ENCODE measurements around the gene LNX2. TPM values are rescaled to one million over a fixed set of nuclear protein-coding genes. Genes with fewer than 3 reads are reported as not detected.

LNX2 gene
- total and polyA plus RNA-seq, 5 donors, result 4.5 to 15.3 (median 10.4) TPM

DNA sequence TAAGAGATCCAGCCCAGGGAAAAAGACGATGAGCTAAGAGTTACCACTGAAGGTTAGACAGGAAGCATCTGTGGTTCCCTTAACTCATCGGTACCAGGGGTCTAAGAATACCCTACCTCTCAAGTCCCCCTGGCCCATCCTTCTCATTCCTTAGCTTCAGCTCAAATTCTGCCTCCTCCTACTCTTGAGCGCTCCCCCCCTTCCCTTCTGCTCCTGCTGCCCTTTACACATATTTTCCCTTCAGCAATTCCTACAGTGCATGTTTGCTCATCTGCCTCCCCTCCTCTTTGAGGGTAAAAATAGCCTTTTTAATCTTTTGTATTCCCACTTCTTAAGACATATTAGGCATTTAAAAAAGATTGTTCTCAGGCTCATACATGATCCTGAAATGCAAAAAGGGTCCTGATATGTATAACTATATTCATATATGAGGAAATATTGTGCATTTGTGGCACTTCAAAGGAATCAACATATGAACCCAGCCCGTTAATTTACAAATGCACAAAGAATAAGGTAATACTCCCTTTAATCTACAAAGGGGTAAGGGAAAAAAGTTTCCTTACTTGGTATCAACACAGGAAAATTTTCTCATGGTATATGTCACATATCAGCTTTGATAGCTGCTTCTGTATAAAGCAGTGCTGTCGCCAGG is 33.1 kb downstream of the LNX2 start:
- Histone ChIP-seq H3K27ac (ENCODE audit: low read length) (no peak overlapping the region), H3K4me3 (ENCODE audit: low read length) (no peak overlapping the region), H3K27me3 (ENCODE audit: control insufficient read depth, insufficient read depth) (no peaks in the 10 kb centered on the region), H3K4me1 (ENCODE audit: control insufficient read depth, insufficient read depth, low read length) (peaks cover 8% of the 10 kb centered on the region), H3K9me3 (ENCODE audit: control insufficient read depth, low read length) (no peaks in the 10 kb centered on the region)
- DNase-seq (no peak), ATAC-seq (peak; percentile 51 to 52)
- WGBS, result 55% methylated on average over 5 of the region's 5 CpGs
- intact Hi-C loops (cut with DNase I), result no loop called here

DNA sequence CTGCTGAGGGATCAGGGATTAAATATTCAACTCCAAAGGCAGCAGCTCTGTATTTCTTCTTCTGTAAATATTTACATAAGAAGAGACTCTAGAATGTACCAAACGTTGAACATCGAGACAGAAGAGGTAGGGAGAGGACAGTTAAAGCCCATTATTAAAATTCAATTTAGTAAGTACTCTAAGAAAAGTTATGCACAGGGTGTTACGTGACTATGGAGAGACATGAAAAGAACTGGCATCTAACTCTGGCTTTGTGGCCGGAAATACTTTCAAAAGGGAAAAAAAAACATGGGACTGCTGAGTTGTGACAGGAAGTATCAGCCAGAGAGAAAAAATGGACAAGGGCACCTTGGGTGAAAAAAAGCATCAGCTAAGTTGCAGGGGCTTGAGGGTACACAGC is 36.7 kb downstream of the LNX2 start:
- H3K4me1 ChIP-seq (ENCODE audit: control insufficient read depth, insufficient read depth, low read length), result peaks cover 8% of the 10 kb centered on the region
- ATAC-seq (peak in 1 of 2 donors; percentile 65), DNase-seq (no peak)
- H3K27me3 ChIP-seq (ENCODE audit: control insufficient read depth, insufficient read depth), result no peaks in the 10 kb centered on the region
- 24% methylated on average over 4 of the region's 4 CpGs for WGBS
- no peak overlapping the region for H3K27ac ChIP-seq (ENCODE audit: low read length)
- intact Hi-C loops (cut with DNase I), result no loop called here
- H3K4me3 ChIP-seq (ENCODE audit: low read length), result no peak overlapping the region
- no peaks in the 10 kb centered on the region for H3K9me3 ChIP-seq (ENCODE audit: control insufficient read depth, low read length)

DNA sequence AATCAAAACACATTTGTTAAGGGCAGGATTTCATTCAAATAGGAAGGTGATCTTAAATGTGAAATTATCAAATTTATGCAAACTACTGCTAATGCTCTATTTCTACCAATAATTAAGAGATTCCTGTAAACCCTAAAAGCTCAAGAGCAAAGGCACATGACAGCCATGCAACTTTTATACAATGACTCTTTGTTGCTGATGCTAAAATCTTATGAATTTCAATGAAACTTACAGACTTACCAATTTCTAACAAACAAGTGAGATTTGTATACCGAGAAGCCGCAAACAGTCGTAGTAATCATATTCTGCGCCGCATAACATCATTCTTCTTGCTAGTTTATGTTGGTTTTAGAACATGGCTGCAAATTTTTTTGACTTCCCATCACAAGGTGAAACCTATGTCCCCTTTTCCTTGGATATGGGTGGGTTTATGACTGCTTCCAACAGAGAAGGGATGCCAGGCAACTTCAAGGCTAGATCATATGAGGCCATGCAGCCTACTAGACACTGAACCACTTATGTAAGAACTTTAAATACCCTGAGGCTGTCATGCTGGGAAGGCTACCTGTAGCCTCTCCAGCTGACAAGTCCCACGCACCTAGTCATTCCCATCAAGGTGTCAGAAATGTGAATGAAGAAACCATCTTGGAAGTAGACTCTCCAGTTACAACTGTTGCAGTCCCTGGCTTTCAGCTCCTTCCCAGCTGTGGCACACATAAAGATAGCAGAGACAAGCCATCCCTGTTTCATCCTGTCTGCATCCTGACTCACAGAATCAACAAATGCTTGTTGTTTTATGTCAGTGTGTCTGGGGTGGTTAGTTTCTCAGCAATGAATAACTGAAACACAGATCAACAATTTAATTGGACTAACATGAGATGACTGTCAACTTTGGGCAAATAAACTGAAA is 42.0 kb downstream of the LNX2 start:
- ATAC-seq (no peak), DNase-seq (no peak)
- 95% methylated on average over 6 of the region's 6 CpGs for whole genome bisulfite sequencing
- H3K27me3 ChIP-seq (ENCODE audit: control insufficient read depth, insufficient read depth), result no peaks in the 10 kb centered on the region
- no peak overlapping the region for H3K27ac ChIP-seq (ENCODE audit: low read length)
- intact Hi-C loops (cut with DNase I), result no loop called here
- H3K4me3 ChIP-seq (ENCODE audit: low read length), result no peak overlapping the region
- H3K9me3 ChIP-seq (ENCODE audit: control insufficient read depth, low read length), result no peaks in the 10 kb centered on the region
- H3K4me1 ChIP-seq (ENCODE audit: control insufficient read depth, insufficient read depth, low read length), result peaks cover 5% of the 10 kb centered on the region

DNA sequence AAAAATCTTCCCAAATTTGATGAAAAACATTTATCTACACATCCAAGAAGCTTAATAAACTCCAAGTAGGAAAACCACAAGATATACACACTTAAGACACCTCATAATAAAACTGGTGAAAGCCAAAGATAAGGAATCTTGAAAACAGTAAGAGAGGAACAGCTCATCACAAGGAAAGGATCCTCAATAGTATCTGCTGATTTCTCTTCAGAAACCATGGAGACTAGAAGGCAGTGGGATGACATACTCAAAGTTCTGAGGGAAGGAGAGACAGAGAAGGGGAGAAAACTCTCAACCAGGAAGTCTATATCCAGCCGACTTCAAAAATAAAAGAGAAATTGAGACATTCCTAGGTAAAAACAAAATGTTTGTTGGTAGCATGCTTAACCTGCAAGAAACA is 45.7 kb downstream of the LNX2 start:
- intact Hi-C loops (cut with DNase I), result no loop called here
- 94% methylated on average over 1 of the region's 1 CpG for WGBS
- Histone ChIP-seq H3K9me3 (ENCODE audit: control insufficient read depth, low read length) (no peaks in the 10 kb centered on the region), H3K27me3 (ENCODE audit: control insufficient read depth, insufficient read depth) (no peaks in the 10 kb centered on the region), H3K4me1 (ENCODE audit: control insufficient read depth, insufficient read depth, low read length) (peaks cover 3% of the 10 kb centered on the region), H3K27ac (ENCODE audit: low read length) (no peak overlapping the region), H3K4me3 (ENCODE audit: low read length) (no peak overlapping the region)
- ATAC-seq, result no peak
- DNase-seq, result no peak

DNA sequence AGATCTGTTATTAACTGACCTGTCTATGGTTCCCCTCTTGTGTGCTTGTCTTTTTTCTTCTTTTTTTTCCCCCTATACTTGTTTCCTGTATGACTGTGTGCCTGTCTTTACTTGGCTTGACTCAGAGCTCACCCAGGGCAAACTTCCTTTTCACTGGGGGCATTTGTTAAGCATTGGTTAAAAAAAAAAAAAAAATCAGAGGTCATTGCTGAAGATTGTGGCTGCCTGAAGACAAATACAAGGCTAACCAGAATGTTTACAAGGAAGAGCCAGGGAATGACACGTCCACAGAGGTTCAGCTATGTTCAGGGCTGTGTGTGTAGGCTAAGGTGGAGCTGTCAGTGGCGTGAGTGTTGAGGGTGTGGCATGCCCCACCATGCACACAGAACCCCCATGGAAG is 47.1 kb downstream of the LNX2 start:
- ATAC-seq, result no peak
- H3K4me1 ChIP-seq (ENCODE audit: control insufficient read depth, insufficient read depth, low read length), result peaks cover 3% of the 10 kb centered on the region
- no peak overlapping the region for H3K4me3 ChIP-seq (ENCODE audit: low read length)
- intact Hi-C loops (cut with DNase I), result no loop called here
- WGBS, result 77% methylated on average over 2 of the region's 2 CpGs
- no peak for DNase-seq
- no peaks in the 10 kb centered on the region for H3K27me3 ChIP-seq (ENCODE audit: control insufficient read depth, insufficient read depth)
- no peak overlapping the region for H3K27ac ChIP-seq (ENCODE audit: low read length)
- H3K9me3 ChIP-seq (ENCODE audit: control insufficient read depth, low read length), result no peaks in the 10 kb centered on the region

DNA sequence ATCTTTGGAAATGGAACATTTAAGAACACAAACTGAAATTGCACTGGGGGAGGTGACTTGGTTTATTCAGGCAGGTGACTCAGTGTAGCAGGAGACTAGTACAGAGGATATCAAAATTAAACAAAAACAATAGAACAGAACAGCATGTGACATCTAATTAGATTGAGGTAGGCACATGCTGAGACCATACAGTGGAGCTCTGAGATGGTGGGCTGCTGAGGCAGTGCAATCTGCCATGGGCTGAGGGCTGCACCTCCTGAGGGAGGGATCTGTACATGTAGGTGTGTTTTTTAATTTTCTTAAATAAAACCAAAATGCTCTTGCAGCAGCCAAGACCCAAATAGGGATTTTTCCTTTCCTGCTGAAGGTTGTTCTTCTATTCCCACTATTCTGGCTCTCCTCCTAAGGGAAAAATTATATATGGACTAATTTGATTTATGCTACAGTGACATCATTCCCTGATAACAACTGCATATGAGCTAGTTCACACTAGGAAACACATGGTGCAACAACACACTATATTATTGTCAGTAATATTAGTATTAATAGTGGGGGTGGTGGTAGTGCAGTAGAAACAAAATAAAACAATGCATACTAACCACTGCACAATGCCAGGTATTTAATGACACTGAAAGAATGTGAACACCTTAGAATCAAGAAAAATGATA is 48.0 kb downstream of the LNX2 start:
- intact Hi-C loops (cut with DNase I), result no loop called here
- H3K27ac ChIP-seq (ENCODE audit: low read length), result no peak overlapping the region
- no peaks in the 10 kb centered on the region for H3K27me3 ChIP-seq (ENCODE audit: control insufficient read depth, insufficient read depth)
- H3K4me3 ChIP-seq (ENCODE audit: low read length), result no peak overlapping the region
- ATAC-seq (no peak), DNase-seq (no peak)
- no peaks in the 10 kb centered on the region for H3K9me3 ChIP-seq (ENCODE audit: control insufficient read depth, low read length)
- peaks cover 3% of the 10 kb centered on the region for H3K4me1 ChIP-seq (ENCODE audit: control insufficient read depth, insufficient read depth, low read length)

DNA sequence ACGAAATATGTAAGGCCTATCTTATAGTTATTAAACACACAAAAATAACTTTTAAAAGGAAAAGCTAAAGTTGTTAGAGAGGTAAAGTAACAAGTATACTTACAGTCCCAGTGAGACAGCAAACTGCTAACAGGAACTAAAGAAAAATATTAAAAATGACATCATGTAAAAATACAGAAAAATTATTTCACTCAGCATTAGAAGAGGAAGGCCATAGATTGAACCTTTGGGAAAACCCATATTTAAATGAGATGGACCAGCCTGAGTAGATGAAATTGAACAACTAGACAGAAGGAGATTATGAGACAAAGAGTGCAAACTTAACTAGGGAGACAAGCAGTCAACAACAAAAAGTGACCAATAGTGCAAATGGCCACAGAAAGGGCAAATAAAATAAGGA is 49.4 kb downstream of the LNX2 start:
- no peak overlapping the region for H3K4me3 ChIP-seq (ENCODE audit: low read length)
- DNase-seq (no peak), ATAC-seq (no peak)
- H3K4me1 ChIP-seq (ENCODE audit: control insufficient read depth, insufficient read depth, low read length), result peaks cover 3% of the 10 kb centered on the region
- H3K27ac ChIP-seq (ENCODE audit: low read length), result no peak overlapping the region
- WGBS, result 81% methylated on average over 1 of the region's 1 CpG
- intact Hi-C loops (cut with DNase I), result no loop called here
- no peaks in the 10 kb centered on the region for H3K9me3 ChIP-seq (ENCODE audit: control insufficient read depth, low read length)
- no peaks in the 10 kb centered on the region for H3K27me3 ChIP-seq (ENCODE audit: control insufficient read depth, insufficient read depth)

DNA sequence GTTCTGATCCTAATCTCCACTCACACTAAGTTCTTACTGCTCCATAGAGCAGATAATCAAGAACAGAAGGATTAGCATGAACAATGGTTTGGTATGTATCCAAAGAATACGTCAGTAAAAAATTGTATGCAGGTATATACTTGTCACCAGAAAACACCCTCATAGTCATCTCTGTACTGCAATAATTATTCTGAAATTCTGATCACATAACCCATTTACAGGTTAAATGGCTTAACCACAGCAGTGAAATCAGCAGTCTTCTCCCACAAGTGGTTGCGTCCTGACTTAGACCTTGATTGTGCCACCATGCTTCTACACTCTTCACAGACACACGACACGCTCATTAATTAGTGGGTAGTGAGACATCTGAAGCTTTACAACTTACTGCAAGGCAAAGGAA is 50.9 kb downstream of the LNX2 start:
- H3K27me3 ChIP-seq (ENCODE audit: control insufficient read depth, insufficient read depth), result no peaks in the 10 kb centered on the region
- no peak for ATAC-seq
- intact Hi-C loops (cut with DNase I), result no loop called here
- H3K9me3 ChIP-seq (ENCODE audit: control insufficient read depth, low read length), result no peaks in the 10 kb centered on the region
- H3K27ac ChIP-seq (ENCODE audit: low read length), result no peak overlapping the region
- no peak overlapping the region for H3K4me3 ChIP-seq (ENCODE audit: low read length)
- no peak for DNase-seq
- H3K4me1 ChIP-seq (ENCODE audit: control insufficient read depth, insufficient read depth, low read length), result peaks cover 2% of the 10 kb centered on the region
- WGBS, result 93% methylated on average over 4 of the region's 4 CpGs

DNA sequence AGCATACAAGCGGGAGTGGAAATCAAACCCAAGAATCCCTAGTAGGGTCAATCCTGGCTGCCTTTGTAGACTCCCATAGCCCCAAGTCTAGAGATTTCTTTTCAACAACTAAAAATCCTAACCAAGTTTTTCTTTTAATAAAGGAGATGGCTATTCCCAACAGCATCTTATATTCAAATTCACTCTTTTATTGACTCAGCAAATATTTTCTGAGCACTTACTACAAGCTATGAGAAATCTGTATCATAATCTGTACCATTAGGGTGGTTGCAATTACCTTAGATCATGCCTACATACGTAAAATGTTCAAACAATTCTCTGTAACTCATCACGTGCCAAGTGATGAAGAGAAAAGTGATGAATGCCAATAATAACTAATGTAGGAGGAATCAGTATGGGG is 54.5 kb downstream of the LNX2 start:
- ATAC-seq, result no peak
- Histone ChIP-seq H3K9me3 (ENCODE audit: control insufficient read depth, low read length) (no peaks in the 10 kb centered on the region), H3K27ac (ENCODE audit: low read length) (no peak overlapping the region), H3K27me3 (ENCODE audit: control insufficient read depth, insufficient read depth) (no peaks in the 10 kb centered on the region), H3K4me1 (ENCODE audit: control insufficient read depth, insufficient read depth, low read length) (no peaks in the 10 kb centered on the region), H3K4me3 (ENCODE audit: low read length) (no peak overlapping the region)
- intact Hi-C loops (cut with DNase I), result no loop called here
- 93% methylated on average over 3 of the region's 3 CpGs for WGBS
- DNase-seq, result no peak

DNA sequence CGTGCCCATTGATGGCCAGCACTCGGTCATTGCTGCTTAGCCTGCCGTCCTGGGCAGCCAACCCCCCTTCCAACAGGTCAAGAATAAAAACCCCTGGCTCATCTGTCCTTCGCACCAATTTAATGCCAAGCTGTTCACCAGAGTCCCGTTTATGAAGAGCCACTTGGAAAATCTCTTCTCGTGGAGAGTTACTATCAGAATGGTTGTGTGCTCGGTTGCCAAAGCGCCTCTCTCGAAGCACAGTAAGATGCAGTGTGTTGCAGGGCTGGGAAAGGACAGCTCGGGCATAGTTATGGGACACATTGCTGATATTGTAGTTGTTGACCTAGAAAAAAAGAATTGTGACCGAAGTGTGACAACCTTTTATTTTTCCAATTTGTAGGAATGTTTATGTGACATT is 57.9 kb downstream of the LNX2 start:
- intact Hi-C loops (cut with DNase I), result no loop called here
- Histone ChIP-seq H3K27ac (ENCODE audit: low read length) (no peak overlapping the region), H3K27me3 (ENCODE audit: control insufficient read depth, insufficient read depth) (no peaks in the 10 kb centered on the region), H3K4me1 (ENCODE audit: control insufficient read depth, insufficient read depth, low read length) (no peaks in the 10 kb centered on the region), H3K4me3 (ENCODE audit: low read length) (no peak overlapping the region), H3K9me3 (ENCODE audit: control insufficient read depth, low read length) (no peaks in the 10 kb centered on the region)
- 74% methylated on average over 11 of the region's 11 CpGs for WGBS
- peak; percentile 64 to 88 for ATAC-seq
- peak in 1 of 3 donors; percentile 54 for DNase-seq

DNA sequence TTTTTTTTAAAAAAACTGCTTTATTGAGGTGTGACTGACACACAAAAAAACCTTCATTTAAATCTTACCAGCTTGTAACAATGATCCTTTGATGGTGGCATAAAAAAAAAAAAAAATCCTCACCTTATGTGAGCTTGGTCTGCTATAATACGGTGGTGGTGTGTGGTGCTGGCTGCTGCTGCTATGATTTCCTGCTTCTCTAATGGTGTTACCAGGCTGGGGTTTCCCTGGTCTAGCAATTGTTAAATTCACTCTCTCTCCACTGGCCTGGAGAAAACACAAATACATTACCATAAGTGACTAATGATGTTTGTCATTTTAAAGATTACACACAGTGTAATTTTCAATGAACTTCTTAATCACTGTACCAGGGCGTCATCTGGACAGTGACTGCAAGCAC is 60.6 kb downstream of the LNX2 start:
- Histone ChIP-seq H3K4me3 (ENCODE audit: low read length) (no peak overlapping the region), H3K9me3 (ENCODE audit: control insufficient read depth, low read length) (no peaks in the 10 kb centered on the region), H3K4me1 (ENCODE audit: control insufficient read depth, insufficient read depth, low read length) (no peaks in the 10 kb centered on the region), H3K27ac (ENCODE audit: low read length) (no peak overlapping the region), H3K27me3 (ENCODE audit: control insufficient read depth, insufficient read depth) (no peaks in the 10 kb centered on the region)
- no peak for ATAC-seq
- intact Hi-C loops (cut with DNase I), result no loop called here
- no peak for DNase-seq
- WGBS, result 79% methylated on average over 2 of the region's 2 CpGs
